Uterus (tissue), 4 donors: ENCODE data around the gene GABBR1. TPM values are rescaled to one million over a fixed set of nuclear protein-coding genes. Genes with fewer than 3 reads are reported as not detected.

Experiments used
- DNase-seq, 2 donors: peaks; one replicate each; pipeline ENCODE4 v3.0.0-alpha.2; 2019 to 2020
- H3K27ac ChIP-seq, 2 donors: fragments of 200-600 bp; sonication (generic); 1 replicate in 1 of 2; 2 replicates in 1 of 2; pipeline ENCODE4 v1.5.1; 2016 to 2018
- H3K27me3 ChIP-seq, 2 donors: fragments of 200-600 bp; sonication (generic); one replicate each; pipeline ENCODE4 v1.5.1; 2018 to 2019; ENCODE audit warnings: control low read depth in 1 of 2
- H3K36me3 ChIP-seq, 2 donors: fragments of 200-600 bp; sonication (generic); one replicate each; pipeline ENCODE4 v1.5.1; 2019; ENCODE audit warnings: control low read depth in 1 of 2
- H3K4me1 ChIP-seq, 2 donors: fragments of 200-600 bp; sonication (generic); one replicate each; pipeline ENCODE4 v1.5.1; 2018 to 2019; ENCODE audit warnings: control low read depth in 1 of 2
- H3K4me3 ChIP-seq, 2 donors: fragments of 200-600 bp; sonication (generic); 1 replicate in 1 of 2; 2 replicates in 1 of 2; pipeline ENCODE4 v1.5.1; 2018 to 2019; ENCODE audit warnings: mild to moderate bottlenecking in 1 of 2
- H3K9me3 ChIP-seq, 2 donors: fragments of 200-600 bp; sonication (generic); one replicate each; pipeline ENCODE4 v1.5.1; 2019; ENCODE audit warnings: control low read depth in 1 of 2
- POLR2A ChIP-seq, 2 donors: fragments of 450-650 bp; IDR thresholded peaks; one replicate each; pipeline ENCODE4 v1.6.1; 2016; ENCODE audit warnings: antibody characterized with exemption in 2 of 2, mild to moderate bottlenecking in 1 of 2, moderate library complexity in 1 of 2
- intact Hi-C: fragments of 100-400 bp; cut with DNase I; formaldehyde crosslinking; loops from one replicate; pipeline ENCODE4 v1.15.1; 2023; ENCODE audit warnings: low total_unique reads
- total RNA-seq, 4 donors: library from RNA; depleted of rRNA in 3 of 4; stranded (reverse); fragments of >200 nt in 3 of 4; gene quantifications; one replicate each; pipeline versions ENCODE4 v1.1.0 to v1.2.4, GENCODE V29; 2014 to 2023
- TF ChIP-seq, protein P1 (sequence below), 4 experiments: fragments of 200-600 bp in 2 of 4; fragments of 450-650 bp in 2 of 4; sonication (generic) in 2 of 4; IDR thresholded peaks; one replicate each; pipeline ENCODE4 v1.5.1; 2016 to 2019; ENCODE audit warnings: antibody characterized with exemption in 4 of 4, mild to moderate bottlenecking in 2 of 4, moderate library complexity in 1 of 4
- donor health status: DM: yes; HTN: yes; CAD: no.

Gene GABBR1
- total RNA-seq, 4 donors from 2014 or later = 29.4 to 184 (median 44.6) TPM

DNA sequence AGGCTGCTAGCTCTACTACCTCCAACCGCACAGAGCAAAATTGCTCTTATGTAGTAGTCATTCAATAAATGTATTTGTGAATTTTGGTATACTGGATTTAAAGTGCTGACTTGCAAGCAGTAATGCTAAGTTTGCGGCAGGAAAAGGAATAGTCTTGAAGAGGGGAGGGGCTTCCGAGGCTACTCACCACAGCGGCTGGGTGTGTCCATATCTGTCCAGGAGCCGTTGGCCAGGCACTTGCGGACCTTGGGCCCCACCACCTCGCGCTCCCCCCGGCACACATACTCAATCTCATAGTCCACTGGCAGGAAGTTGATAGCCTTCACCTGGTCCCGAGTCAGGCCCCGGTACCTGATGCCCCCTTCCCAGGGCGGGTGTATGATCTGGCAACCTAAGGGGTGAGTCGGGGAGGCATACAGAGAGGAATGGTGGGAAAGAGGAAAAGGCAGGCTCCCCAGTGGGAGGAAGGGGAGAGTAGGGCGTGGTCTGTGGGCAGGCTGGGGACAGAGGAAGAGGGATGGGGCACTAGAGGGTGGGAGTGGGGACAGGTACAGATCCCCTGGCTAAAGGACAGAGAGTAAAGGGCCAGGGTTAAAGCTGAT lies 1.7 kb downstream of the GABBR1 start:
- H3K27ac ChIP-seq = peak overlapping the region in 1 of 2 donors; percentile 91
- intact Hi-C loops = no loop called here
- no peaks in the 10 kb centered on the region for H3K4me1 ChIP-seq
- no peaks in the 10 kb centered on the region for H3K36me3 ChIP-seq
- no peak for DNase-seq
- no peaks in the 10 kb centered on the region for H3K27me3 ChIP-seq
- H3K9me3 ChIP-seq = no peaks in the 10 kb centered on the region
- H3K4me3 ChIP-seq = peak overlapping the region in 1 of 2 donors; percentile 12
- TF ChIP-seq, protein P1, sequence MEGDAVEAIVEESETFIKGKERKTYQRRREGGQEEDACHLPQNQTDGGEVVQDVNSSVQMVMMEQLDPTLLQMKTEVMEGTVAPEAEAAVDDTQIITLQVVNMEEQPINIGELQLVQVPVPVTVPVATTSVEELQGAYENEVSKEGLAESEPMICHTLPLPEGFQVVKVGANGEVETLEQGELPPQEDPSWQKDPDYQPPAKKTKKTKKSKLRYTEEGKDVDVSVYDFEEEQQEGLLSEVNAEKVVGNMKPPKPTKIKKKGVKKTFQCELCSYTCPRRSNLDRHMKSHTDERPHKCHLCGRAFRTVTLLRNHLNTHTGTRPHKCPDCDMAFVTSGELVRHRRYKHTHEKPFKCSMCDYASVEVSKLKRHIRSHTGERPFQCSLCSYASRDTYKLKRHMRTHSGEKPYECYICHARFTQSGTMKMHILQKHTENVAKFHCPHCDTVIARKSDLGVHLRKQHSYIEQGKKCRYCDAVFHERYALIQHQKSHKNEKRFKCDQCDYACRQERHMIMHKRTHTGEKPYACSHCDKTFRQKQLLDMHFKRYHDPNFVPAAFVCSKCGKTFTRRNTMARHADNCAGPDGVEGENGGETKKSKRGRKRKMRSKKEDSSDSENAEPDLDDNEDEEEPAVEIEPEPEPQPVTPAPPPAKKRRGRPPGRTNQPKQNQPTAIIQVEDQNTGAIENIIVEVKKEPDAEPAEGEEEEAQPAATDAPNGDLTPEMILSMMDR (IDR thresholded peaks at IDR 0.05) = no peak
- TF ChIP-seq POLR2A (IDR thresholded peaks at IDR 0.05) = no peak

DNA sequence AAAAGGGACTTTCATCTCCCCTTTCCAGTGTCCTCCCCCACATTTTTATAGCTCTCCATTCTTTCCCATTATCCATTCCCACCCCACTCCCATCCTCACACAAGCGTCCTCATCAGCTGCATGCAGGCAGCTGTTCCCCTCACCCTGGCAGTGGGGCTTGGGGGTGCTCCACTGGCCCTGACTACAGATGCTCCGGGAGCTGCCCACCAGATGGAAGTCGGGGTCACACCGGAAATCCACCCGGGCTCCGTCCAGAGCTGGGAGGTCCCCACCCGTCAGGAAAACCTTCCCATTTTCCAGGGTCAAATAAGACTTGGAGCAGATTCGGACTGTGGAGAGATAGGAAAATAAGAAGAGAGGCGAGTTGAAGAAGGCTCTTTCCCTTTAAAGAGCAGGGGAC lies 2.7 kb downstream of the GABBR1 start:
- intact Hi-C loops = no loop called here
- TF ChIP-seq, protein P1 (IDR thresholded peaks at IDR 0.05) = no peak
- TF ChIP-seq POLR2A (IDR thresholded peaks at IDR 0.05) = no peak

DNA sequence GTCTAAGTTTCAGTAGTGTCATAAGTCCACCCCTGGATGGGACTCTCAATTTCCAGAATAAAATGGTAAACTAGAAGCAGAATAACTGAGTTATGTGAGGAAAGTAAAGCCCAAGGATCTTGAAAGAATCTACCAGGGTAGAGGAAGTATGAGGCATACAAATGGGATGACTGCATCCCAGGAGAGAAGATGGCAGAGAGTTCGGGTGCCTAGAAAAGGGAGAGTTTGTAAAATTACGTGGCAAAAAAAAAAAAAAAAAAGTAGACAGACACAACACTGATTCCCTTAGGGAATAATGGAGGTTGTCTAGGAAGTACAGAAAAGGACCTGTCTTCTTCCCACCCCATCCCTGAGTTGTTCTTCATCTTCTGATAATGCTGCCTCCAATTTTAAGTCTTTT lies 3.4 kb downstream of the GABBR1 start:
- DNase-seq = no peak
- intact Hi-C loops = no loop called here
- no peak overlapping the region for H3K4me3 ChIP-seq
- H3K27me3 ChIP-seq = no peaks in the 10 kb centered on the region
- no peak overlapping the region for H3K27ac ChIP-seq
- no peaks in the 10 kb centered on the region for H3K9me3 ChIP-seq
- no peak for TF ChIP-seq POLR2A (IDR thresholded peaks at IDR 0.05)
- TF ChIP-seq, protein P1 (IDR thresholded peaks at IDR 0.05) = no peak
- no peaks in the 10 kb centered on the region for H3K4me1 ChIP-seq
- H3K36me3 ChIP-seq = no peaks in the 10 kb centered on the region

More for the DNA sequence above, 2.7 kb downstream of the GABBR1 start:
- DNase-seq = no peak
- no peak overlapping the region for H3K4me3 ChIP-seq
- no peak overlapping the region for H3K27ac ChIP-seq
- no peaks in the 10 kb centered on the region for H3K36me3 ChIP-seq
- no peaks in the 10 kb centered on the region for H3K9me3 ChIP-seq
- no peaks in the 10 kb centered on the region for H3K27me3 ChIP-seq
- no peaks in the 10 kb centered on the region for H3K4me1 ChIP-seq

DNA sequence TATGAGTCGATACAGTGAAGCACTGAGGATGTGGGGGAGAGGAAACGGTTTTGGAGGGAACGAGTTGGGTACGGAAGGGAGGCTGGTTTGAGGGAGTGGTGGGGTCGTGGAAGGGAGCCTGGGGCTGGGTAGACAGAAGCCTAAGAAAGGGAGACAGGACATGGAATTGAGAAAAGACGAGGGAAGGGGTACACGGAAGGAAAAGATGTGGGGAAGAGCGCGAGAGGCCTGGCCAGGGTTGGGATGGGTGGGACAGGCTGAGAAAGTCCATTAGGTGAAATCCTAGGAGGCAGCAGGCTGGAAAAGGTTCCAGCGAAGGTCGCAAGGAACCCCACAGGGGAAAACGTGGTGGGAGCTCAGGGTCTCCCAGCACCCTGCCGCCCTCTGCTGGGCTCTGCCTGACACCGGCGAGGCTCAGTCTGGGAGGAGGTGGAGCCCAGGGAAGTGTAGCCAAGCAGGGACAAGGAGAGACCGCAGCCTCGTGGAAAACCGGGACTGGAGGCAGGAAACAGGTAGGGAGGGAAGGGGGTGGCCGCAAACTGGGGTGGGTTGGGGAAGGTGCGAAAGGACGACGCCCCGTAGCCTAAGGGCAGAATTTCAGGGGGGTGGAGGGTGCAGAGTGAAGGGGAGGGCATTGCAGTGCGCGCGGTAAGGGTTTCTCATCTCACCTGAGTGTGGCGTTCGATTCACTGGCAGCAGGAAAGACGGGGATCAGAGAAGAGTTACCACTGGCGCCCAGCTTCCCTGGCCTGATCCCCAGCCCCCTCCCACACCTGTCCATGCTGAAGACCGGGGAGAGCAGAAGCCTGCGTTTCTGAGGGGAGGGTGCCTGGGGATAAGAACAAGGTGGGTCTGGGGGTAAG lies 4.3 kb downstream of the GABBR1 start:
- peak overlapping the region; percentile 69 to 77 for H3K4me3 ChIP-seq
- H3K27ac ChIP-seq = peak overlapping the region; percentile 90 to 91
- peak; percentile 80 to 83 for DNase-seq
- intact Hi-C loops = no loop called here
- no peaks in the 10 kb centered on the region for H3K27me3 ChIP-seq
- H3K9me3 ChIP-seq = no peaks in the 10 kb centered on the region
- H3K4me1 ChIP-seq = no peaks in the 10 kb centered on the region
- TF ChIP-seq, protein P1 (IDR thresholded peaks at IDR 0.05) = peak; percentile 50 to 80 (median 65)
- TF ChIP-seq POLR2A (IDR thresholded peaks at IDR 0.05) = peak in 1 of 2 donors; percentile 32
- H3K36me3 ChIP-seq = no peaks in the 10 kb centered on the region
